Cardiac muscle cell (in vitro differentiated cells and primary cell): ENCODE results near the gene TFAP2E. TPM values are rescaled to one million over a fixed set of nuclear protein-coding genes. Genes with fewer than 3 reads are reported as not detected.

ENCODE experiments used
- DNase-seq, 2 donors: peaks; one replicate each; pipeline versions ENCODE4 v3.0.0 to v3.0.0-alpha.2; 2010 to 2017; ENCODE audit warnings: low read depth in 1 of 2, low spot score in 1 of 2
- H3K27ac ChIP-seq: fragments of 200-600 bp; sonication (generic); 2 replicates; pipeline ENCODE4 v1.5.1; 2016
- H3K27me3 ChIP-seq: fragments of 200-600 bp; sonication (generic); 2 replicates; pipeline ENCODE4 v1.6.0; 2016; ENCODE audit warnings: control low read depth
- H3K36me3 ChIP-seq: fragments of 200-600 bp; sonication (generic); 2 replicates; pipeline ENCODE4 v1.5.1; 2016; ENCODE audit warnings: control low read depth
- H3K4me1 ChIP-seq: fragments of 200-600 bp; sonication (generic); 2 replicates; pipeline ENCODE4 v1.8.1; 2017; ENCODE audit warnings: low read depth, mild to moderate bottlenecking, mixed run types
- H3K4me3 ChIP-seq: fragments of 200-600 bp; sonication (generic); 2 replicates; pipeline ENCODE4 v1.5.1; 2016; ENCODE audit warnings: mild to moderate bottlenecking
- H3K9me3 ChIP-seq: fragments of 200-600 bp; sonication (generic); 2 replicates; pipeline ENCODE4 v1.5.1; 2017; ENCODE audit warnings: low read depth, mild to moderate bottlenecking, control low read depth
- CTCF ChIP-seq: IDR thresholded peaks from 2 replicates; pipeline ENCODE4 v1.5.1; 2012; ENCODE audit warnings: low read depth, mild to moderate bottlenecking, low read length
- polyA plus RNA-seq: library from polyadenylated mRNA; unstranded; fragments of >200 nt; fragmentation: Nextera tagmentation; extraction: Ambion mirVana; gene quantifications from 2 replicates; pipeline ENCODE4 v1.2.1, GENCODE V29; 2016
- total RNA-seq: library from RNA; depleted of rRNA; stranded (reverse); fragments of >200 nt; gene quantifications from 2 replicates; pipeline ENCODE4 v1.2.3, GENCODE V29; 2016

TFAP2E gene
- total and polyA plus RNA-seq, 2 experiments from 2014 or later = 0.69 TPM; not detected in 1

- peak in 1 of 2 donors; percentile 30 for DNase-seq
- H3K4me1 ChIP-seq = no peaks in the 10 kb centered on the region
- H3K27me3 ChIP-seq = no peaks in the 10 kb centered on the region
- TF ChIP-seq CTCF = no peak
- H3K27ac ChIP-seq = no peak overlapping the region
- no peaks in the 10 kb centered on the region for H3K9me3 ChIP-seq
- H3K4me3 ChIP-seq = no peak overlapping the region
- no peaks in the 10 kb centered on the region for H3K36me3 ChIP-seq
Observed at GRCh38 chr1:35532497-35533223, 40.5 kb upstream of the TFAP2E start.

- H3K27me3 ChIP-seq = no peaks in the 10 kb centered on the region
- H3K27ac ChIP-seq = no peak overlapping the region
- H3K4me1 ChIP-seq = no peaks in the 10 kb centered on the region
- no peaks in the 10 kb centered on the region for H3K9me3 ChIP-seq
- DNase-seq = no peak
- no peak for TF ChIP-seq CTCF
- no peak overlapping the region for H3K4me3 ChIP-seq
- H3K36me3 ChIP-seq = no peaks in the 10 kb centered on the region
Observed at GRCh38 chr1:35533586-35533985, 39.5 kb upstream of the TFAP2E start.

GRCh38 chr1:35535243-35535642 lies 37.9 kb upstream of the TFAP2E start:
- DNase-seq = no peak
- Histone ChIP-seq H3K27ac (no peak overlapping the region), H3K4me3 (no peak overlapping the region), H3K27me3 (no peaks in the 10 kb centered on the region), H3K36me3 (no peaks in the 10 kb centered on the region), H3K9me3 (no peaks in the 10 kb centered on the region), H3K4me1 (no peaks in the 10 kb centered on the region)
- no peak for TF ChIP-seq CTCF

GRCh38 chr1:35536556-35537162 lies 36.5 kb upstream of the TFAP2E start:
- H3K27me3 ChIP-seq = no peaks in the 10 kb centered on the region
- no peaks in the 10 kb centered on the region for H3K36me3 ChIP-seq
- no peak for DNase-seq
- no peaks in the 10 kb centered on the region for H3K4me1 ChIP-seq
- H3K4me3 ChIP-seq = no peak overlapping the region
- TF ChIP-seq CTCF = no peak
- H3K9me3 ChIP-seq = no peaks in the 10 kb centered on the region
- no peak overlapping the region for H3K27ac ChIP-seq

- TF ChIP-seq CTCF = no peak
- Histone ChIP-seq H3K27me3 (no peaks in the 10 kb centered on the region), H3K4me3 (no peak overlapping the region), H3K27ac (no peak overlapping the region), H3K9me3 (no peaks in the 10 kb centered on the region), H3K4me1 (no peaks in the 10 kb centered on the region), H3K36me3 (no peaks in the 10 kb centered on the region)
- DNase-seq = no peak
Observed at GRCh38 chr1:35537806-35538205, 35.3 kb upstream of the TFAP2E start.
